HG03135 (cell line): ENCODE data around the gene SPDYE5.

ENCODE experiments used
- ATAC-seq: cut with Tn5 transposase; IDR thresholded peaks from one replicate; pipeline ENCODE4 v1.9.1; 2021; ENCODE audit warnings: mild to moderate bottlenecking, moderate library complexity; ENCODE audit not compliant: unreplicated experiment

The SPDYE5 gene

DNA sequence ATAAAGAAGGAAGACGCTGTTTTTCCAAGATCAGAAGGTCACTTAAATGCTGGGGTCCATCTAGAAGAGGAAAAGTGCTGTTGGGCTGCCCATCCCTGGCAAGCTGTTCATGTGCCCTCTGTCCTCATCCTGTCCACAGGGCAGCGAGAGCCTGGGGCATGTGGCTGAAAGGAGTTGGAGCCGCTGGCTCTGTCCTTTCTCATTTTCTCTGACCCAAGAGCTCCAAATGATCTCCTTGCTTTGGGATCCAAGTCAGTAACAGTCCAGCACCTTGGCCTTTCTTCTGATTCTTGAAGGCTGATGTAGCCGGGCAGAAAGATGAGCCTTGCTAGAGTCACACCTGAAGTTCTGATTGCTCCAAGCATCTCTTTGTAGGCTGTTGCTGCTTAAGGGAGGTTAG lies 44.4 kb downstream of the SPDYE5 start:
- ATAC-seq: no peak

DNA sequence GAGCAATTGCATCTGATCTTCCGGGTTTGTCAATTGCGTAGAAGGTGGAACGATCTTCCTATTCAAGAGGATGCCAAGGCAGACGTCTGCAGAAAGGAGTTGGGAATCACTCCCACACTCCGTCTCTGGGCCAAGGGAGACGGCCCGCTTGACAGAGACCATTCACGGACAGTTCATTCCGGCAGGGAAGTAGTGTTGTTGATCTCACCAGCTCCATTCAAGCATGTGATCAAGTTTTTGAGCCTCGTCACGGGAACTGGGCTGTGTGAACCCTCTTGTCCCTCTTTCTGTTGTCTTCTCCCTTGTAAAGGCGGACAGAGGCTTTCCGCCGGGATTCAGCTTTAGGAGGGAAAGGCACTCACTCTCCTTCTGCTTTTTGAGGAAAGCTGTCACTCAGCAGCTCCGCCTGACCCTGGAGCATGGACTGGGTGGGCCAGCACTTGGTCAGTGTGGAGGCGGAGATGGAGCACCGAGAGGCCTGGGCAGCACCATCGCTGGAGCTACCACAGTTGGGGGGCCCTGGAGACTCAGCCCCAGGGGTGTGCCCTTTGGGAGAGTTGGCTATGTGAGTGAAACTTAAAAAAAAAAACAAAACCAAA lies 44.9 kb downstream of the SPDYE5 start:
- ATAC-seq: no peak

DNA sequence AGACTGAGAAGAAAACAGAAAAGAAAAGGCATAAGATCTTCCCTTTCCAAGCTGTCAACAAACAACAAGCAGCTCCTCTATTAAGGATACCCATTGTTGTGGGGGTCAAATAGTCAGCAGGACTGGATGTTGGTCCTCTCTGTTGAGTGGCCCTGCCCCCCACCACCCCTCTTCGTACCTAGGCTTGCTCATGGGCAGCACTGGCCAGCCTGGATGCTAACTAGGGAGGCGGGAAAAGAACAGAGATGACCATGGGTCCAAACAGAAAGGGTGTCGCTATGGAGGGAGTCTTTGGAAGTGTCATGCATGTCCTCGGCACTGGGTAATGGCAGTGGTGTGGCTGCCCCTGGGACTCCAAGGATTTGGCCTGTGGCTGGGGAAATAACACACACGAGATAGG lies 45.6 kb downstream of the SPDYE5 start:
- no peak for ATAC-seq

DNA sequence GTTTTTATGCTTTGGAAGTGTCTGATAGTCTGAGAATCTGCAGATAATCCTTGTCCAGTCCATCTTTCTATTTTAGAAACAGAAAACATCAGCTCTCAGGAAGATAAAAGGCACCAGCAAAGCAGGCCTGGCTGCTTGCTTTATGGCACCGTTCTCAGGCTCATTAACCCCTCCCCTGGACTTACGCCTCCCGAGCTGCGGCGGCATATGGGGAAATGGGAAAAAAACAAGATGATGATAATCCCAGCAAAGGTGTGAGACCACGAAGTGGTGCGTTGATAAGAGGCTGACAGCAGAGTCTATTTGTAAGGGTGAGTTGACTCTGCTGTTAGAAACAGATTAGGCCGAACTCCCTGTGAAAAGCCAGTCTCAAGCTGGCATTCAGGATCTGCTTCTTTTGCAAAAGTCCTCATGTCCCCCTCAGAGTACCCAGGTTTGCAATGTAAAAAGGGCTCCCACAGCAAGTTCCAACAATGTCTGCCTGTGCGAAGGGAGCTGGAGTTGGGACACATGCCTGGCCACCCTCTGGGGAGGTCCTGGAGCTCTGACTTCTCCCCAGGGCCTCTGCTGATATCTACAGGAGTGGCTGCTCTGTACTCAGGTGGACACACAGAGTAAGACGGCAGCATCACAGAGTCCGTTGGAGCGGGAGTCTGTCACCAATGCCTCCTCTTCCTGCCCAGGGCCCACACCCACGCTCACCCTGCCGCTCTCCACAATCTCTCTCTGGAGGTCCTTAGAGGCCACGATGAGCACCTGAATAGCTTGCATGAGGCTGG lies 54.3 kb downstream of the SPDYE5 start:
- no peak for ATAC-seq
